ENCODE data around the gene TPST1.
"Not testable (repeated sequence)": the region's sequence is repeated elsewhere in the genome, so short reads cannot be mapped to it uniquely, and the experiment has no call there.

TPST1 gene

DNA sequence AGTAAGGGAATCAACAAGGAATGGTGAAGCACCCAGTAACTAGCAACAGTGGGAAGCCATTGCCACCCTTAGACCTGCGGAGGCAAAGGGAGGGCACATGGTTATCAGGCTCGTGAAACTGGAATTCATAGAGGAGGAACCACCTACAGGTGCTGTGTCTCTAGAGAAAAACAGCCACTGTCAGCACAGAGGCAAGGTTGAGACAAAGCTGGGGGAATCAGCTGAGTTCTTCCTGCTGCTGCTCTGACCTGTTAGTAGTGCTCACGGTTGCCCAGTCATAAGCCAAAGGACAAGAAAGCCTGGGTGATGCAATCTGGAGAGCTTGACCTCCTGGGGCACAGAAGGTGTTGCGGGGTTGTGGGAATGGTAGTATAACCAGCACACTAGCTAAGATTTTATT lies 110.1 kb downstream of the TPST1 start:
- Histone ChIP-seq H3K4me1 (ENCODE audit: control insufficient read depth in 1 of 2, insufficient read depth in 1 of 2, low read depth in 1 of 2, low read length in 1 of 2) (no peaks in the 10 kb centered on the region), H3K36me3 (no peaks in the 10 kb centered on the region), H3K4me3 (ENCODE audit: low read depth in 1 of 2, low read length in 1 of 2) (no peak overlapping the region), H3K27ac (no peak overlapping the region), H3K9me3 (no peaks in the 10 kb centered on the region), H3K27me3 (no peaks in the 10 kb centered on the region)
- TF ChIP-seq, protein P1, sequence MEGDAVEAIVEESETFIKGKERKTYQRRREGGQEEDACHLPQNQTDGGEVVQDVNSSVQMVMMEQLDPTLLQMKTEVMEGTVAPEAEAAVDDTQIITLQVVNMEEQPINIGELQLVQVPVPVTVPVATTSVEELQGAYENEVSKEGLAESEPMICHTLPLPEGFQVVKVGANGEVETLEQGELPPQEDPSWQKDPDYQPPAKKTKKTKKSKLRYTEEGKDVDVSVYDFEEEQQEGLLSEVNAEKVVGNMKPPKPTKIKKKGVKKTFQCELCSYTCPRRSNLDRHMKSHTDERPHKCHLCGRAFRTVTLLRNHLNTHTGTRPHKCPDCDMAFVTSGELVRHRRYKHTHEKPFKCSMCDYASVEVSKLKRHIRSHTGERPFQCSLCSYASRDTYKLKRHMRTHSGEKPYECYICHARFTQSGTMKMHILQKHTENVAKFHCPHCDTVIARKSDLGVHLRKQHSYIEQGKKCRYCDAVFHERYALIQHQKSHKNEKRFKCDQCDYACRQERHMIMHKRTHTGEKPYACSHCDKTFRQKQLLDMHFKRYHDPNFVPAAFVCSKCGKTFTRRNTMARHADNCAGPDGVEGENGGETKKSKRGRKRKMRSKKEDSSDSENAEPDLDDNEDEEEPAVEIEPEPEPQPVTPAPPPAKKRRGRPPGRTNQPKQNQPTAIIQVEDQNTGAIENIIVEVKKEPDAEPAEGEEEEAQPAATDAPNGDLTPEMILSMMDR (IDR thresholded peaks at IDR 0.05), result no peak

DNA sequence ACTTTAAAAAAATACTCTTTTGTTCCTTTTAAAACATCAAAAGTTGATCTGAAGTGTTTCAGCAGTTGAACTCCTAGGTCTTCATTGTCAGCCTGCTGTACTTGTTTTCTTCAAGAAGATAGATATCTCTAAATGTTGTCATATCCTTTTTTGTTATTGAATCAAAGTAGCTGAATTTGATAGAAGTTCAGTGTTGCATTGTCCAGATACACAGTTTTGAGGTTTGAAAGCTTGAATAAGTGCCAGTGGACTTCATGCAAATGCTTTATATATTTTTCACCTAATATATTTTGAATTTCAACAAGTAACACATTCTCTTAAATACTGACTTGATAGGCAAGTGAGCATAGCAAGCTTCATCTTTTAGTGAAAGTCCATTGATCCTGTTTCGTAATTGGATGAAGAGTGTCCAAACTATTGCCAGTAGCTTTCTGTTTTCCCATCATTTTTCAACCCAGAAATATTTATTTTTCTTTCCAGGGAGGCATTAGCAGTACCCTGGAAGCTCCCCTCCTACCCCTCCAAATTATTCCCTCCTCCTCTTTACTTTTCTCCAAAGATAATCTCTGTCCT lies 114.4 kb downstream of the TPST1 start:
- H3K4me3 ChIP-seq (ENCODE audit: low read depth in 1 of 2, low read length in 1 of 2), result no peak overlapping the region
- peaks cover 0 to 2% of the 10 kb centered on the region in 2 experiments for H3K4me1 ChIP-seq (ENCODE audit: control insufficient read depth in 1 of 2, insufficient read depth in 1 of 2, low read depth in 1 of 2, low read length in 1 of 2)
- H3K27ac ChIP-seq, result no peak overlapping the region
- no peaks in the 10 kb centered on the region for H3K9me3 ChIP-seq
- H3K27me3 ChIP-seq, result no peaks in the 10 kb centered on the region
- TF ChIP-seq, protein P1 (IDR thresholded peaks at IDR 0.05), result no peak
- no peaks in the 10 kb centered on the region for H3K36me3 ChIP-seq

DNA sequence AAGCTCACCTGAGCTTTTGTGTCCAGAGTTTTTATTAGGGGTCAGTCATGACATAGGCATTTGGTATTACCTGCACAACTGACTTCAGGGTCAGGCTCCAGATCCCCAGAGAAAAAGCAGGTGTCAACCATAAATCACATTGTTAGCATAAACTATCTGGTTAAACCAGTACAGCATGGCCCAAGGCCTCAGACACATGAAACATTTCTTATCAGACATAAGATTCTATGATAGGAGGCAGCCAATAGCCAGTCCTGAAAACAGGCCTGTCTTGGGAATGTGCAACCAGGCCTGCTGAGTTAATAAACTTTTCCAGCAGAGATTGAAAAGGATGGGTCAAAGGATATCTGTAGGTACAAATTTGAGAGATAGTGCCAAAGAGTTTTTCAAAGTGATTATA lies 116.1 kb downstream of the TPST1 start:
- Histone ChIP-seq H3K4me1 (ENCODE audit: control insufficient read depth in 1 of 2, insufficient read depth in 1 of 2, low read depth in 1 of 2, low read length in 1 of 2) (peaks cover 8 to 11% of the 10 kb centered on the region in 2 experiments), H3K4me3 (ENCODE audit: low read depth in 1 of 2, low read length in 1 of 2) (no peak overlapping the region), H3K27me3 (no peaks in the 10 kb centered on the region), H3K36me3 (no peaks in the 10 kb centered on the region), H3K9me3 (no peaks in the 10 kb centered on the region), H3K27ac (no peak overlapping the region)
- TF ChIP-seq, protein P1 (IDR thresholded peaks at IDR 0.05), result no peak

DNA sequence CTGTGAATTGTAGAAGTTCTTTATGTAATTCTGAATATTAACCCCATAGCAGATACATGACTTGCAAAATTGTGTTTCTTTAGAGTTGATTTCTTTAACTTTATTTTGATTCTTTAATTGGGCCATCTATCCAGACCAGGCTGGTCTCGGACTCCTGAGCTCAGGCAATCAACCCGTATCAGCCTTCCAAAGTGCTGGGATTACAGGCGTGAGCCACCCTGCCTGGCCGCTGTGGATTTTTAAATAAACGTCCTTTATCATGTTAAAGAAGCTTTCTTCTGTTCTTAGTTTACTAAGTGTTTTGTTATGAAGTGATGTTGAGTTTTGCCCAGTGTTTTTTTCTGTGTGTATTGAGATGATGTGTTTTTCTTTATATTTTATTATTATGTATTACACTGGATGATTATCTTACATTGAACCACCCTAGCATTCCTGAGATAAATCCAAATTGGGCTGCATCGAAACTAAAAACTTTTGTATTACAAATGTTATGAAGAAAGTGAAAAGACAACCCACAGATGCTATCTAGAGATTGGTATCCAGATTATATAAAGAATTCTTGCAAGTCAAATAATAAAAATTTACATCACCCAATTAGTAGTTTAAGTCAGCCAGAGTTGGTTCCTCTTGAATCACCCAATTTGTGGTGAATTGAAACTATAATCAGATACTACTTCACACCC lies 118.1 kb downstream of the TPST1 start:
- TF ChIP-seq, protein P1 (IDR thresholded peaks at IDR 0.05), result no peak
- Histone ChIP-seq H3K36me3 (no peaks in the 10 kb centered on the region), H3K4me3 (ENCODE audit: low read depth in 1 of 2, low read length in 1 of 2) (no peak overlapping the region), H3K27me3 (no peaks in the 10 kb centered on the region), H3K4me1 (ENCODE audit: control insufficient read depth in 1 of 2, insufficient read depth in 1 of 2, low read depth in 1 of 2, low read length in 1 of 2) (peaks cover 8 to 11% of the 10 kb centered on the region in 2 experiments), H3K27ac (no peak overlapping the region), H3K9me3 (no peaks in the 10 kb centered on the region)

DNA sequence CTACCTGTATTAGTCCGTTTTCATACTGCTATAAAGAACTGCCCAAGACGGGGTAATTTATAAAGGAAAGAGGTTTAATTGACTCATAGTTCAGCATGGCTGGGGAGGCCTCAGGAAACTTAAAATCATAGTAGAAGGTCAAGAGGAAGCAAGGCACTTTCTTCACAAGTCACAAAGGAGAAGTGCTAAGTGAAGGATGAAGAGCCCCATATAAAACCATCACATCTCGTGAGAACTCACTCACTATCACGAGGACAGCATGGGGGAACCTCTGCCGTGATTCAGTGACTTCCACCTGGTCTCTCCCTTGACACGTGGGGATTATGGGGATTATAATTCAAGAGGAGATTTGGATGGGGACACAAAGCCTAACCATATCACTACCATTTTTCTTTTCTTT lies 119.9 kb downstream of the TPST1 start:
- H3K36me3 ChIP-seq; H3K27me3 ChIP-seq; H3K9me3 ChIP-seq; H3K4me3 ChIP-seq (ENCODE audit: low read depth in 1 of 2, low read length in 1 of 2): not testable (repeated sequence)
- peaks cover 8 to 11% of the 10 kb centered on the region in 2 experiments for H3K4me1 ChIP-seq (ENCODE audit: control insufficient read depth in 1 of 2, insufficient read depth in 1 of 2, low read depth in 1 of 2, low read length in 1 of 2)
- peak overlapping the region; percentile 68 for H3K27ac ChIP-seq

DNA sequence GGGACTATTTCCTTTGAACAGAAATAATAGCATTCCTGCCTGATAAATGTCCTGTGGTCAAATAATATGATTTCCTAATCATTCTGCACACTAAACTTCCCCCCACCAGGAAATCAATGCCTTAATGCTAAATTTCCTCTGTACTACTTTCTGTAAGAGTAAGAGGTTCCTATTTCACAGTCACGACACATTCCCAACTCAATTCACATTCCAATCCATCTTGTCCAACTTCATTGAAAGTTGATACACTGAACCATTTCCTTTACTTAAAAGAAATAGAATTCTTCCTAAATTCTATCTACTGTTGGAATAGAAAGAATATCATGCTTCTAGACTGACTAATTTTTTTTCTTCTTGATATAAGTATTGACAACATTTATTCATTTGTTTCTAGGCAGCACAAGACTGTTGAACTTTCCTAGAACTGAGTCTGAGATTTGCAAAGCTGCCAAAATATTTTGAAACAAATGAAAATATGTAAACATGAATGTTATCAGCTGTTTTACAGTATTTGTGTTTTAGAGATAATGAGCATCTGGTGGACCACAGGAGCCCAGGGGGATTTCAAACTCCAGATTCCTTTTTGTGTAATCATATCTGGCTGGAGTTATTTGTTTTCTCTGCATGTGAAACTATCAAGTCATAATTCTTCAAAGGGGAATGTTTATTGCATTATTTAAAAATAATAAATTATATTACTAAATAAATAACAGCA lies 121.5 kb downstream of the TPST1 start:
- no peak overlapping the region for H3K4me3 ChIP-seq (ENCODE audit: low read depth in 1 of 2, low read length in 1 of 2)
- TF ChIP-seq, protein P1 (IDR thresholded peaks at IDR 0.05), result no peak
- no peaks in the 10 kb centered on the region for H3K27me3 ChIP-seq
- H3K27ac ChIP-seq, result no peak overlapping the region
- no peaks in the 10 kb centered on the region for H3K36me3 ChIP-seq
- no peaks in the 10 kb centered on the region for H3K9me3 ChIP-seq
- peaks cover 8 to 12% of the 10 kb centered on the region in 2 experiments for H3K4me1 ChIP-seq (ENCODE audit: control insufficient read depth in 1 of 2, insufficient read depth in 1 of 2, low read depth in 1 of 2, low read length in 1 of 2)
